Suprapubic skin (tissue), 4 donors: ENCODE results near the gene CREB3L1.

ENCODE experiments used
- CTCF ChIP-seq, 2 donors: fragments of 200-600 bp in 1 of 2; fragments of 450-650 bp in 1 of 2; sonication (generic) in 1 of 2; IDR thresholded peaks; one replicate each; pipeline ENCODE4 v1.5.1; 2016 to 2019; ENCODE audit warnings: antibody characterized with exemption in 2 of 2, mild to moderate bottlenecking in 1 of 2, moderate library complexity in 1 of 2
- POLR2A ChIP-seq, 2 donors: fragments of 450-650 bp; IDR thresholded peaks; one replicate each; pipeline ENCODE4 v1.6.1; 2017; ENCODE audit warnings: antibody characterized with exemption in 2 of 2, mild to moderate bottlenecking in 2 of 2, moderate library complexity in 2 of 2
- POLR2AphosphoS5 ChIP-seq, 3 donors: sonication (generic); formaldehyde crosslinking; IDR thresholded peaks; one replicate each; pipeline ENCODE4 v1.6.1; 2017; ENCODE audit warnings: antibody characterized with exemption in 3 of 3

GRCh38 chr11:46348566-46349401 lies 71.3 kb downstream of the CREB3L1 start:
- TF ChIP-seq POLR2A (IDR thresholded peaks at IDR 0.05) (no peak), CTCF (IDR thresholded peaks at IDR 0.05) (no peak), POLR2AphosphoS5 (IDR thresholded peaks at IDR 0.05) (no peak)
